Fibroblast of pulmonary artery (primary cell): ENCODE data around the gene RMND1.
A peak's percentile ranks its signal among the peaks of the same experiment; 100 is the strongest.
"Not testable (repeated sequence)": the region's sequence is repeated elsewhere in the genome, so short reads cannot be mapped to it uniquely, and the experiment has no call there.

Experiments
- DNase-seq: peaks from one replicate; pipeline ENCODE4 v3.0.0-alpha.2; 2010; ENCODE audit warnings: low read depth
- H3K4me3 ChIP-seq: replicated peaks from 2 replicates; pipeline ENCODE4 v1.5.1; 2011; ENCODE audit warnings: low read depth, mild to moderate bottlenecking, control low read depth, low read length, moderate library complexity
- CTCF ChIP-seq: IDR thresholded peaks from 2 replicates; pipeline ENCODE4 v1.5.1; 2011; ENCODE audit warnings: mild to moderate bottlenecking, control low read depth, low read length, inconsistent platforms; ENCODE audit errors: missing control alignments

The RMND1 gene

DNA sequence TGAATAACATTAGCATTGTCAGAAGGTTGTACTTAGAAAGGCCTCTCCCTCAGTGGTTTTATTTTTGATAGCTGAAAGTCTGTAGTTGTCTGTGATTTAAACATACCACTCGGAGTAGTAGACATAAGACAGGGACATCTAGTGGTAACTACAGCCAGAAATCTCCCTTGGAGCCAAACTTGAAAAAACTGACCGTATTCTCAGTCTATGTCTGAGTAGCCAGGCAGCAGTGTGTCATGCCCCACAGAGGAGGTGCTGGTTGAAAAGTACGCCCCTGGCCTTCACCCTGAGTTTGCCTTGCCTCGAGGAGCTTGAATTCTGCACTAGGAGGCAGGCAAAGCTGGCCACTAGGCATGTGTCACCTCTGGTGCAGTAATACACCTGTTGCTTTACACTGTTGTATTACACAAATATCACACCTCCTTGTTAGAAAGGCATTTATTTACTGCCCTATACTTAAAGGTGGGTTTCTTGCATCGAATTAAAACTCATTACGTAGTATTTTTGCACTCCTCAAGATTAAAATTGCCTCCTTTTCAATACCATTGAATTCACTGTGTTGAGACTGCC lies 81.3 kb downstream of the RMND1 start:
- peak; percentile 38 for TF ChIP-seq CTCF
- H3K4me3 ChIP-seq: no peak overlapping the region
- DNase-seq: peak; percentile 43

DNA sequence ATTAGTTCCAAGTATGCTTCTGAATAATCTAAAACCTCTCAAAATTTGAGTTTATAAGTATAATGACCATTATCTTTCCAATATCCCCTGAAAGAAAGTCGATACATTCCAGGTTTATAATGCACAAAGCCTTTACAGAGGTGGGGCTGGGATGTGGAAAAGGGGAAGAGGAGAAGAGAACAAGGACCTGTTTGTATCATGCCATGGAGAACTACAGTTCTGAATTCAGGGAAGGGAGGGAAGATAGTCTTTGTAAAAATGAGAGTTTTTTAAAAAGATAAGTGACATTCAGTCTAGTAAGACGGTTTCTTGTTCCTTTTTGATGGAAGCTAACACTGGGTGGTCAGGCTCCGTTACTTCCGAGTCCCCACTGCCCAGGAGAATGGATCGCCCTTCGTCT lies 86.7 kb downstream of the RMND1 start:
- no peak for TF ChIP-seq CTCF
- no peak for DNase-seq
- H3K4me3 ChIP-seq: no peak overlapping the region

DNA sequence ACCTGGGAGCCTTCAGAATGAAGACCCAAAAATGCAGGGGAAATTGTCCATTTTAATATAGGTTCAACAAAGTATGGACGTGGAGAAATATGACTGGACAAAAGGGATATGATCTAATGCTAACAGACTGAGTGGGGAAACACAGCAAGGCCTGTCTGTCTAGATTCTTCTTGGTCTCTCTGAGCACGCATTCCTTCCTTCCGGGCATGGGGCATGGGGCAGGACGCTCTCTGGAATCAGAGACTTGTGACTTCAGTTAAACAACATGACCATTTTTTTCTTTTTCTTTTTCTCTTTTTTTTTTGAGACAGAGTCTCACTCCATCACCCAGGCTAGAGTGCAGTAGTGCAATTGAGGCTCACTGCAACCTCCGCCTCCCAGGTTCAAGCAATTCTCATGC lies 92.4 kb downstream of the RMND1 start:
- no peak for DNase-seq
- H3K4me3 ChIP-seq: no peak overlapping the region
- TF ChIP-seq CTCF: no peak

GRCh38 chr6:151358475-151358874 lies 93.5 kb downstream of the RMND1 start:
- H3K4me3 ChIP-seq: no peak overlapping the region
- no peak for DNase-seq
- no peak for TF ChIP-seq CTCF

- no peak for DNase-seq
- no peak overlapping the region for H3K4me3 ChIP-seq
- no peak for TF ChIP-seq CTCF
Measured at GRCh38 chr6:151357758-151358436, 94.0 kb downstream of the RMND1 start.

- H3K4me3 ChIP-seq, DNase-seq: not testable (repeated sequence)
Measured at GRCh38 chr6:151356983-151357382, 94.9 kb downstream of the RMND1 start.
